SK-N-SH (cell line): ENCODE results near the gene RPA3. TPM values are rescaled to one million over a fixed set of nuclear protein-coding genes. Genes with fewer than 3 reads are reported as not detected.
A peak's percentile ranks its signal among the peaks of the same experiment; 100 is the strongest.

Source experiments
- CTCF ChIA-PET: fragments of 300-600, 350-600 bp; formaldehyde crosslinking; extraction: SDS; loops from one replicate; lab custom pipeline; 2021; lab: Yijun Ruan, JAX
- POLR2A ChIA-PET: fragments of 350-600 bp; sonication (Branson Sonifier 250); formaldehyde crosslinking; extraction: SDS; loops from one replicate; lab custom pipeline; 2020; ENCODE audit warnings: antibody characterized with exemption, inconsistent platforms; lab: Yijun Ruan, JAX
- DNase-seq: peaks from one replicate; pipeline ENCODE4 v3.0.0; 2012
- H2AFZ ChIP-seq: fragments of 200-600 bp; sonication (generic); 2 replicates; pipeline ENCODE4 v1.8.1; 2016; ENCODE audit warnings: antibody characterized with exemption, mild to moderate bottlenecking, low read depth
- H3F3A ChIP-seq: fragments of 200-600 bp; sonication (generic); replicated peaks from 2 replicates; pipeline ENCODE3; 2016; ENCODE audit warnings: antibody characterized with exemption, mild to moderate bottlenecking; ENCODE audit not compliant: insufficient read depth
- H3K27ac ChIP-seq, 2 experiments: fragments of 200-500 bp in 1 of 2; fragments of 200-600 bp in 1 of 2; sonication (Bioruptor generic) in 1 of 2; sonication (generic), shearing (Covaris generic) in 1 of 2; 2 replicates each; pipeline versions ENCODE4 v1.5.1 to v1.6.1; 2014 to 2016; ENCODE audit warnings: low read depth in 2 of 2, inconsistent platforms in 1 of 2, low read length in 1 of 2, mild to moderate bottlenecking in 1 of 2, mixed read lengths in 1 of 2
- H3K27me3 ChIP-seq: fragments of 200-600 bp; sonication (generic), shearing (Covaris generic); 2 replicates; pipeline ENCODE4 v1.6.1; 2016; ENCODE audit warnings: mixed run types; ENCODE audit not compliant: insufficient read depth
- H3K36me3 ChIP-seq, 2 experiments: fragments of 200-500 bp in 1 of 2; fragments of 200-600 bp in 1 of 2; sonication (Bioruptor generic) in 1 of 2; sonication (generic) in 1 of 2; replicated peaks in 1 of 2; 2 replicates each; pipeline versions ENCODE3 to v1.5.1; 2014 to 2016; ENCODE audit warnings: low read length in 1 of 2, mild to moderate bottlenecking in 1 of 2; ENCODE audit not compliant: insufficient read depth in 2 of 2, control insufficient read depth in 1 of 2
- H3K4me1 ChIP-seq, 2 experiments: fragments of 200-500 bp in 1 of 2; fragments of 200-600 bp in 1 of 2; sonication (Bioruptor generic) in 1 of 2; sonication (generic), shearing (Covaris generic) in 1 of 2; 2 replicates each; pipeline versions ENCODE4 v1.5.1 to v1.6.1; 2014 to 2016; ENCODE audit warnings: low read depth in 1 of 2, low read length in 1 of 2, mixed run types in 1 of 2; ENCODE audit not compliant: insufficient read depth in 2 of 2, control insufficient read depth in 1 of 2
- H3K4me2 ChIP-seq: fragments of 200-600 bp; sonication (generic), shearing (Covaris generic); 2 replicates; pipeline ENCODE4 v1.6.1; 2017; ENCODE audit warnings: mixed run types
- H3K4me3 ChIP-seq, 2 experiments: fragments of 200-500 bp in 1 of 2; fragments of 200-600 bp in 1 of 2; sonication (Bioruptor generic) in 1 of 2; sonication (generic), shearing (Covaris generic) in 1 of 2; 2 replicates each; pipeline versions ENCODE4 v1.5.1 to v1.8.1; 2014 to 2016; ENCODE audit warnings: low read depth in 2 of 2, inconsistent platforms in 1 of 2, low read length in 1 of 2, mild to moderate bottlenecking in 1 of 2, mixed read lengths in 1 of 2, moderate library complexity in 1 of 2
- H3K79me2 ChIP-seq: fragments of 200-600 bp; sonication (generic); 2 replicates; pipeline ENCODE4 v1.8.1; 2017; ENCODE audit warnings: mild to moderate bottlenecking; ENCODE audit not compliant: insufficient read depth
- H3K9ac ChIP-seq: fragments of 200-600 bp; sonication (generic); 2 replicates; pipeline ENCODE4 v1.6.1; 2017; ENCODE audit warnings: mixed run types
- H3K9me2 ChIP-seq: fragments of 200-600 bp; sonication (generic); 2 replicates; pipeline ENCODE4 v1.6.1; 2017; ENCODE audit warnings: mixed run types
- H3K9me3 ChIP-seq: fragments of 200-600 bp; sonication (generic); 2 replicates; pipeline ENCODE4 v1.6.1; 2017; ENCODE audit warnings: mixed run types, mild to moderate bottlenecking, moderate library complexity
- H4K20me1 ChIP-seq: fragments of 200-600 bp; sonication (generic); 2 replicates; pipeline ENCODE4 v1.6.1; 2017; ENCODE audit warnings: mild to moderate bottlenecking, mixed run types; ENCODE audit not compliant: insufficient read depth
- CTCF ChIP-seq: fragments of 200-600 bp; sonication (generic); IDR thresholded peaks from 2 replicates; pipeline ENCODE4 v1.6.1; 2017; ENCODE audit warnings: antibody characterized with exemption, mild to moderate bottlenecking, moderate library complexity
- EP300 ChIP-seq, 2 experiments: IDR thresholded peaks; 2 replicates each; pipeline versions ENCODE4 v1.4.0 to v1.6.1; 2012; ENCODE audit warnings: borderline replicate concordance in 1 of 2, low read depth in 1 of 2, low read length in 1 of 2
- FOSL2 ChIP-seq: IDR thresholded peaks from 2 replicates; pipeline ENCODE4 v1.4.0; 2012; ENCODE audit warnings: low read depth, mild to moderate bottlenecking, moderate library complexity, borderline replicate concordance
- IRF3 ChIP-seq: fragments of 150-350 bp; IDR thresholded peaks from 2 replicates; pipeline ENCODE4 v1.6.1; 2016; ENCODE audit warnings: mild to moderate bottlenecking, low read depth, low read length
- JUND ChIP-seq: IDR thresholded peaks from 2 replicates; pipeline ENCODE4 v1.4.0; 2012
- MEF2A ChIP-seq: IDR thresholded peaks from 2 replicates; pipeline ENCODE4 v1.4.0; 2012; ENCODE audit warnings: low read depth, borderline replicate concordance
- PBX3 ChIP-seq: IDR thresholded peaks from 2 replicates; pipeline ENCODE4; 2012
- TAF1 ChIP-seq: IDR thresholded peaks from 2 replicates; pipeline ENCODE4 v1.6.1; 2012; ENCODE audit warnings: low read depth, mild to moderate bottlenecking, low read length, moderate library complexity, borderline replicate concordance
- TCF12 ChIP-seq: IDR thresholded peaks from 2 replicates; pipeline ENCODE4 v1.4.0; 2012
- WGBS: methylation state at CpG from one replicate; pipeline ENCODE4 v1.1.6; 2017; ENCODE audit warnings: low lambda C conversion rate; 5-methylcytosine and 5-hydroxymethylcytosine counted together
- polyA plus RNA-seq, 3 experiments: library from polyadenylated mRNA; depleted of rRNA; stranded (reverse); fragments of >200 nt; gene quantifications; 2 replicates each; pipeline ENCODE4 v1.2.3, GENCODE V29; 2012

RPA3 gene
- polyA plus RNA-seq, 1 of the 3 experiments (the other 2 are of a cell fraction): 39.0 TPM

GRCh38 chr7:7764520-7765396, 46.4 kb upstream of the RPA3 start:
- H3K9ac ChIP-seq: no peak overlapping the region
- no peaks in the 10 kb centered on the region for H3F3A ChIP-seq
- peaks cover 6 to 24% of the 10 kb centered on the region in 2 experiments; a peak in 2 of 4 replicates for H3K4me1 ChIP-seq
- H3K4me3 ChIP-seq: no peak overlapping the region
- TF ChIP-seq CTCF (0 out of 2 replicates have a peak, but pooled peaks have one; percentile 11), MEF2A (no peak)
- no peak overlapping the region for H3K27ac ChIP-seq
- H2AFZ ChIP-seq: no peak overlapping the region
- no peaks in the 10 kb centered on the region for H4K20me1 ChIP-seq
- no peaks in the 10 kb centered on the region for H3K9me3 ChIP-seq
- H3K27me3 ChIP-seq: no peaks in the 10 kb centered on the region
- no peak for DNase-seq
- POLR2A ChIA-PET: no interaction called here
- no peaks in the 10 kb centered on the region for H3K79me2 ChIP-seq
- H3K4me2 ChIP-seq: no peak overlapping the region
- 87% methylated on average over 3 of the region's 3 CpGs for WGBS
- no peaks in the 10 kb centered on the region for H3K36me3 ChIP-seq
- no peaks in the 10 kb centered on the region for H3K9me2 ChIP-seq
- CTCF ChIA-PET: interaction anchor here (0.9 to 2.7 kb wide), 9 partner anchors 14 to 199 kb away, joined by 3 to 17 read pairs (median 4); partner anchors contain the start of gene UMAD1

DNA sequence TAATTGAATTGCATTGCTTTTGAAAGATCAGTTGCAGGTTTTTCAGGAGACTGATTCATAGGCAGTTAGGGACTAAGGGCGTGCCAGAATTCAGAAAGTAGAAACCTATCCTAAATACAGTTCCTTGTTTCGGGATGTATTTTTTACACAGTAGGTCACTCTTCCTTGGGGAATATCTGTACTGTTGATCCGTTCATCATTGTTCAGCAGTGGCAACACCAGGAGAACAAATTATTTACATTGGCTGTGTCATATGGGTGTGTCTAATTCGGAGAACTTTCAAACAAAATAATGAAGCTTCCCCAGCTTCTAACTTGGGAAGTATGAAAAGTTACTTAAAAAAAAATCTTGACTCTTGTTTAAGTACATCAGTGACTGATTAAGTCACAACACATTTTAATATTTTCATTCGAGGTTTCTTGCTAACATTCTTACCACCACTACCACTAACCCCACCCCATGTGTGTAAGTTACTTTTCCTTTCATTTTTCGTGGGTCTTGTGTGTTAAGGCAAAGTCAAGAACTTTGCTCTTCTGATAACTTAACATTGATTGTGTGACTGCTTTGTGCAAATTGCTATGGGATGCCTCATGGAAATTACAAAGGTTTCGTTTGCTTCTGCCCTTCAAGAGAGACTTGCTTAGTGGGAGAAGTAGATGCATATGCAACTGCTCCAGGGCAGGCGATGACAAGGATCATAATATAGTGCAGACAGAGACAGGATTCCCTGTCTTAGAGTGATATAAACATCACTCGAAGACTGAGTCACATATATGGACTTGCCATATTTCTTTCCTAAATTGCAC, 43.8 kb upstream of the RPA3 start:
- Histone ChIP-seq H3F3A (no peaks in the 10 kb centered on the region), H4K20me1 (no peaks in the 10 kb centered on the region), H3K4me3 (peak overlapping the region; percentile 45 to 49)
- TF ChIP-seq JUND (peak; percentile 60), TCF12 (peak; percentile 77), IRF3 (no peak), EP300 (IDR thresholded peaks at IDR 0.05; ENCODE audit: borderline replicate concordance in 1 of 2, low read depth in 1 of 2, low read length in 1 of 2) (peak in 1 of 2 experiments; percentile 48; a peak in 1 of 4 replicates), PBX3 (peak; percentile 91), FOSL2 (peak; percentile 56; the same call in 1 of the 2 replicates), TAF1 (no peak)
- TF ChIP-seq, all 33 proteins: peak for 5
- Histone ChIP-seq H3K27me3 (no peaks in the 10 kb centered on the region), H3K9me2 (no peaks in the 10 kb centered on the region), H3K9ac (peak overlapping the region; percentile 10; the same call in 1 of the 2 replicates), H3K27ac (peak overlapping the region; percentile 37 to 58; a peak in 3 of 4 replicates), H3K4me2 (peak overlapping the region; percentile 69), H3K79me2 (no peaks in the 10 kb centered on the region), H3K36me3 (no peaks in the 10 kb centered on the region), H3K4me1 (peaks cover 6 to 8% of the 10 kb centered on the region in 2 experiments; a peak in 2 of 4 replicates), H3K9me3 (no peaks in the 10 kb centered on the region), H2AFZ (peak overlapping the region; percentile 55)
- POLR2A ChIA-PET: no interaction called here
- CTCF ChIA-PET: interaction anchor here (0.6 to 4.8 kb wide), 3 partner anchors 10 to 323 kb away, joined by 3 to 37 read pairs (median 4); no protein-coding TSS in a partner anchor
- DNase-seq: no peak
- WGBS: 34% methylated on average over 9 of the region's 9 CpGs
